Activated B cell treated with CpG ODN at 0.5 μM for 24 hours (primary cell): Measurements from ENCODE around the gene PHF21A. TPM values are rescaled to one million over a fixed set of nuclear protein-coding genes. Genes with fewer than 3 reads are reported as not detected.

ENCODE experiments used
- ATAC-seq: fragments of 200-7000 bp; cut with Tn5 transposase; one replicate; pipeline ENCODE4 v1.10.0; 2021; ENCODE audit warnings: low read depth, mild to moderate bottlenecking, moderate library complexity
- CTCF ChIA-PET: fragments of 350-600 bp; sonication (Branson Sonifier 250); formaldehyde crosslinking; loops from one replicate; lab custom pipeline; 2021; ENCODE audit warnings: antibody characterized with exemption; lab: Charles Lee
- POLR2A ChIA-PET: fragments of 350-600 bp; sonication (Branson Sonifier 250); formaldehyde crosslinking; loops from one replicate; lab custom pipeline; 2021; ENCODE audit warnings: antibody characterized with exemption; lab: Charles Lee
- DNase-seq: peaks from one replicate; pipeline ENCODE4 v3.0.0; 2022
- H3K27ac Mint-ChIP-seq: one replicate; pipeline ENCODE4 v1.8.0; 2020; ENCODE audit warnings: mixed read lengths
- H3K27me3 Mint-ChIP-seq: one replicate; pipeline ENCODE4 v1.8.0; 2021; ENCODE audit warnings: mixed read lengths
- H3K36me3 Mint-ChIP-seq: one replicate; pipeline ENCODE4 v1.8.0; 2021; ENCODE audit warnings: low read depth, mixed read lengths
- H3K4me1 Mint-ChIP-seq: one replicate; pipeline ENCODE4 v1.8.0; 2021; ENCODE audit warnings: mixed read lengths
- H3K4me3 Mint-ChIP-seq: one replicate; pipeline ENCODE4 v1.8.0; 2020; ENCODE audit warnings: mild to moderate bottlenecking, mixed read lengths
- H3K9me3 Mint-ChIP-seq: one replicate; pipeline ENCODE4 v1.8.0; 2020; ENCODE audit warnings: mixed read lengths
- CTCF ChIP-seq: fragments of 200-600 bp; IDR thresholded peaks from one replicate; pipeline ENCODE4 v1.8.0; 2022; ENCODE audit warnings: antibody characterized with exemption, mild to moderate bottlenecking
- intact Hi-C: fragments of 100-400 bp; cut with micrococcal nuclease; formaldehyde crosslinking; loops from one replicate; pipeline ENCODE4 v1.15.1; 2024
- total RNA-seq: library from RNA; stranded (reverse); gene quantifications from 2 replicates; pipeline ENCODE4 v1.2.3, GENCODE V29; 2022

Gene PHF21A
- total RNA-seq, 1 donor from 2014 or later, result 71.0 TPM

- Mint-ChIP-seq H3K4me1 (peaks cover 99% of the 10 kb centered on the region), H3K9me3 (no peaks in the 10 kb centered on the region), H3K36me3 (peaks cover 62% of the 10 kb centered on the region), H3K27ac (peak overlapping the region; percentile 97), H3K4me3 (peak overlapping the region; percentile 94), H3K27me3 (no peaks in the 10 kb centered on the region)
- ATAC-seq (no peak), DNase-seq (peak; percentile 16)
- POLR2A ChIA-PET, result interaction anchor here (0.7 to 14.9 kb wide), 13 partner anchors 8 to 1988 kb away, joined by 3 to 263 read pairs (median 7); partner anchors contain the start of genes CRY2, PEX16 and PHF21A
- CTCF ChIA-PET, result interaction anchor here (0.9 to 2.5 kb wide), 8 partner anchors 8 to 159 kb away, joined by 4 to 13 read pairs (median 5); partner anchors contain the start of gene PEX16
- intact Hi-C loops, result loop anchor here (1.0 to 10.0 kb wide), 12 partner anchors 7 to 1364 kb away; partner anchors contain the start of genes ARHGAP1, CD82, CRY2 and DDB2
- TF ChIP-seq CTCF, result no peak
Observed at GRCh38 chr11:45930951-45931570, 190.2 kb downstream of the PHF21A start.

- peaks cover 64% of the 10 kb centered on the region for H3K36me3 Mint-ChIP-seq
- H3K27me3 Mint-ChIP-seq, result no peaks in the 10 kb centered on the region
- ATAC-seq, result peak; percentile 82
- peak; percentile 78 for DNase-seq
- H3K4me3 Mint-ChIP-seq, result peak overlapping the region; percentile 94
- intact Hi-C loops, result loop anchor here (1.0 to 10.0 kb wide), 12 partner anchors 8 to 1363 kb away; partner anchors contain the start of genes ARHGAP1, CD82, CRY2 and DDB2
- H3K9me3 Mint-ChIP-seq, result no peaks in the 10 kb centered on the region
- no peak for TF ChIP-seq CTCF
- peak overlapping the region; percentile 97 for H3K27ac Mint-ChIP-seq
- peaks cover 96% of the 10 kb centered on the region for H3K4me1 Mint-ChIP-seq
- ChIA-PET POLR2A (interaction anchor here (0.6 to 14.9 kb wide), 14 partner anchors 9 to 1989 kb away, joined by 3 to 263 read pairs (median 5); partner anchors contain the start of genes CRY2, PEX16 and PHF21A), CTCF (interaction anchor here (0.6 to 2.5 kb wide), 9 partner anchors 9 to 1320 kb away, joined by 3 to 13 read pairs (median 4); partner anchors contain the start of gene PEX16)
Observed at GRCh38 chr11:45930031-45930794, 191.0 kb downstream of the PHF21A start.

GRCh38 chr11:45929486-45930030 is 191.7 kb downstream of the PHF21A start:
- ChIA-PET CTCF (interaction anchor here (1.0 to 2.5 kb wide), 5 partner anchors 11 to 77 kb away, joined by 4 to 13 read pairs (median 7); partner anchors contain the start of gene PEX16), POLR2A (interaction anchor here (0.6 to 14.9 kb wide), 13 partner anchors 9 to 932 kb away, joined by 3 to 263 read pairs (median 8); partner anchors contain the start of genes CRY2, PEX16 and PHF21A)
- peak; percentile 4 for ATAC-seq
- DNase-seq, result peak; percentile 14
- H3K36me3 Mint-ChIP-seq, result peaks cover 59% of the 10 kb centered on the region
- peak overlapping the region; percentile 94 for H3K4me3 Mint-ChIP-seq
- intact Hi-C loops, result loop anchor here (1.0 to 10.0 kb wide), 12 partner anchors 7 to 1362 kb away; partner anchors contain the start of genes ARHGAP1, CD82, CRY2 and DDB2
- TF ChIP-seq CTCF, result no peak
- peak overlapping the region; percentile 97 for H3K27ac Mint-ChIP-seq
- peaks cover 96% of the 10 kb centered on the region for H3K4me1 Mint-ChIP-seq
- H3K9me3 Mint-ChIP-seq, result no peaks in the 10 kb centered on the region
- H3K27me3 Mint-ChIP-seq, result no peaks in the 10 kb centered on the region

- intact Hi-C loops, result no loop called here
- ChIA-PET CTCF (no interaction called here), POLR2A (interaction anchor here (3.2 to 14.9 kb wide), 3 partner anchors 9 to 36 kb away, joined by 19 to 263 read pairs (median 79); partner anchors contain the start of gene PEX16)
- peaks cover 64% of the 10 kb centered on the region for H3K36me3 Mint-ChIP-seq
- ATAC-seq, result no peak
- H3K9me3 Mint-ChIP-seq, result no peaks in the 10 kb centered on the region
- H3K4me1 Mint-ChIP-seq, result peaks cover 95% of the 10 kb centered on the region
- DNase-seq, result no peak
- no peak for TF ChIP-seq CTCF
- peak overlapping the region; percentile 7 for H3K4me3 Mint-ChIP-seq
- no peaks in the 10 kb centered on the region for H3K27me3 Mint-ChIP-seq
- H3K27ac Mint-ChIP-seq, result peak overlapping the region; percentile 73
Observed at GRCh38 chr11:45928535-45929215, 192.6 kb downstream of the PHF21A start.
